Measurements from ENCODE around the gene TFCP2.
"Not testable (repeated sequence)": the region's sequence is repeated elsewhere in the genome, so short reads cannot be mapped to it uniquely, and the experiment has no call there.

The TFCP2 gene

GRCh38 chr12:51147309-51147708 lies 25.6 kb downstream of the TFCP2 start:
- DNase-seq: no peak

- no peak for DNase-seq
These were observed 33.6 kb downstream of the TFCP2 start for GRCh38 chr12:51139292-51139844.

GRCh38 chr12:51132693-51133092 lies 40.2 kb downstream of the TFCP2 start:
- DNase-seq: no peak

GRCh38 chr12:51131745-51132521 lies 41.0 kb downstream of the TFCP2 start:
- no peak for DNase-seq

- DNase-seq: no peak
These were observed 44.0 kb downstream of the TFCP2 start for GRCh38 chr12:51128919-51129318.

- no peak for DNase-seq
These were observed 45.7 kb downstream of the TFCP2 start for GRCh38 chr12:51127050-51127729.

- no peak for DNase-seq
These were observed 46.6 kb downstream of the TFCP2 start for GRCh38 chr12:51126297-51126696.

GRCh38 chr12:51124504-51124903 lies 48.4 kb downstream of the TFCP2 start:
- DNase-seq: no peak

- DNase-seq: no peak
These were observed 50.1 kb downstream of the TFCP2 start for GRCh38 chr12:51122844-51123243.

- peak; percentile 73 for DNase-seq
These were observed 54.2 kb downstream of the TFCP2 start for GRCh38 chr12:51118706-51119105.

- DNase-seq: no peak
These were observed 57.4 kb downstream of the TFCP2 start for GRCh38 chr12:51115533-51115932.

GRCh38 chr12:51108136-51108535 lies 64.8 kb downstream of the TFCP2 start:
- DNase-seq: no peak

- DNase-seq: no peak
These were observed 69.0 kb downstream of the TFCP2 start for GRCh38 chr12:51103977-51104376.

- no peak for DNase-seq
These were observed 74.3 kb downstream of the TFCP2 start for GRCh38 chr12:51098611-51099010.

- DNase-seq: no peak
These were observed 82.2 kb downstream of the TFCP2 start for GRCh38 chr12:51090705-51091229.

GRCh38 chr12:51087818-51088217 lies 85.1 kb downstream of the TFCP2 start:
- DNase-seq: no peak

- DNase-seq: no peak
These were observed 86.0 kb downstream of the TFCP2 start for GRCh38 chr12:51086933-51087332.

- DNase-seq: no peak
These were observed 87.2 kb downstream of the TFCP2 start for GRCh38 chr12:51085757-51086156.

- peak; percentile 100 for DNase-seq
These were observed 89.7 kb downstream of the TFCP2 start, which contains the start of gene CSRNP2 for GRCh38 chr12:51083126-51083833. TSS of gene CSRNP2 (minus strand) at chr12:51083596. CDS start at chr12:51076561, 7,035 bp downstream.

- DNase-seq: peak; percentile 83
These were observed 90.3 kb downstream of the TFCP2 start for GRCh38 chr12:51082561-51083125.

GRCh38 chr12:51081421-51081820 lies 91.5 kb downstream of the TFCP2 start:
- no peak for DNase-seq

- DNase-seq: no peak
These were observed 92.8 kb downstream of the TFCP2 start for GRCh38 chr12:51080136-51080535.

- DNase-seq: not testable (repeated sequence)
These were observed 94.1 kb downstream of the TFCP2 start for GRCh38 chr12:51078866-51079265.

Measured in islet precursor cell (in vitro differentiated cells).